T-helper 22 cell (primary cell): ENCODE results near the gene NRM.
"Not testable (repeated sequence)": the region's sequence is repeated elsewhere in the genome, so short reads cannot be mapped to it uniquely, and the experiment has no call there.

ENCODE experiments used
- DNase-seq: peaks from one replicate; pipeline ENCODE4 v3.0.0-alpha.2; 2020; ENCODE audit warnings: low read depth

The NRM gene

GRCh38 chr6:30687659-30688431 is 2.9 kb downstream of the NRM start:
- no peak for DNase-seq

GRCh38 chr6:30686908-30687658 is 3.7 kb downstream of the NRM start:
- DNase-seq = peak; percentile 76

GRCh38 chr6:30686009-30686907 is 4.5 kb downstream of the NRM start, which contains the start of gene PPP1R18:
Gene PPP1R18, minus strand, starts transcription at chr6:30686645. Its CDS starts 627 bp downstream, at chr6:30686018.
- peak; percentile 74 for DNase-seq

- no peak for DNase-seq
Measured at GRCh38 chr6:30685157-30686008, 5.4 kb downstream of the NRM start.

- peak; percentile 31 for DNase-seq
Measured at GRCh38 chr6:30684386-30685156, 6.2 kb downstream of the NRM start.

- no peak for DNase-seq
Measured at GRCh38 chr6:30683980-30684338, 6.8 kb downstream of the NRM start.

- no peak for DNase-seq
Measured at GRCh38 chr6:30683183-30683979, 7.4 kb downstream of the NRM start.

GRCh38 chr6:30682143-30683117 is 8.4 kb downstream of the NRM start:
- DNase-seq = peak; percentile 87

GRCh38 chr6:30681766-30682142 is 9.0 kb downstream of the NRM start:
- DNase-seq = no peak

- no peak for DNase-seq
Measured at GRCh38 chr6:30679765-30680535, 10.8 kb downstream of the NRM start.

- peak; percentile 75 for DNase-seq
Measured at GRCh38 chr6:30678964-30679726, 11.6 kb downstream of the NRM start.

- no peak for DNase-seq
Measured at GRCh38 chr6:30676660-30677285, 14.0 kb downstream of the NRM start.

- peak; percentile 81 for DNase-seq
Measured at GRCh38 chr6:30672445-30673253, 18.1 kb downstream of the NRM start, which contains the start of gene DHX16. Gene DHX16, minus strand, starts transcription at chr6:30673006. Its CDS starts 165 bp downstream, at chr6:30672841.

- no peak for DNase-seq
Measured at GRCh38 chr6:30670760-30671527, 19.8 kb downstream of the NRM start.

- DNase-seq = not testable (repeated sequence)
Measured at GRCh38 chr6:30666300-30666699, 24.5 kb downstream of the NRM start.
